ENCODE data around the gene LIG3. TPM values are rescaled to one million over a fixed set of nuclear protein-coding genes. Genes with fewer than 3 reads are reported as not detected.
"Not testable (repeated sequence)": the region's sequence is repeated elsewhere in the genome, so short reads cannot be mapped to it uniquely, and the experiment has no call there.

LIG3 gene
- polyA plus RNA-seq, 3 donors: 7.3 to 11.5 (median 8.0) TPM

- WGBS, 3 donors: 34 to 41% (median 36%) methylated on average over 8 of the region's 8 CpGs
- no peak overlapping the region for H3K27ac ChIP-seq (ENCODE audit: low read depth, low read length)
Measured at GRCh38 chr17:35022536-35023063, 42.3 kb downstream of the LIG3 start.

DNA sequence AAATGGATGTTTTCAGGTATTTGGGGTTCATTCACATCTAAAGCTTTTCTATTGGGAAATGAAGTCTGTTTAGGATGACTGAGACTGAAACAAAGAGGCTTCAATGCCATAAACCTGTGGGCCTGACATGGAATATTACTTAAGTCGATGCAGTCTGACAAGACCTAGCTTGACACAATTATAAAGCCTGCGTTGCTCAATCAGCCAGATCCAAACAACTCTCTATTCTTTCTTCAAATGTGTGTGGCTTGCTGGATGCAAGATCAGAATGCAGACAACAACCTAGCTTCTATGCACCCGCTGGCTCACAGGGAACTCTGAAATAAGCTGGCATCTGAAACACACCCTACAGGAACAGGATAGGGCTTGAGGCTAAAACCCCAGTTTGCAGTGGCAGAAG, 43.2 kb downstream of the LIG3 start:
- 82 to 92% (median 84%) methylated on average over 3 of the region's 3 CpGs for WGBS, 3 donors
- no peak overlapping the region for H3K27ac ChIP-seq (ENCODE audit: low read depth, low read length)

GRCh38 chr17:35025541-35025940, 45.2 kb downstream of the LIG3 start:
- WGBS, 3 donors: 61 to 91% (median 85%) methylated on average over 1 of the region's 1 CpG
- no peak overlapping the region for H3K27ac ChIP-seq (ENCODE audit: low read depth, low read length)

DNA sequence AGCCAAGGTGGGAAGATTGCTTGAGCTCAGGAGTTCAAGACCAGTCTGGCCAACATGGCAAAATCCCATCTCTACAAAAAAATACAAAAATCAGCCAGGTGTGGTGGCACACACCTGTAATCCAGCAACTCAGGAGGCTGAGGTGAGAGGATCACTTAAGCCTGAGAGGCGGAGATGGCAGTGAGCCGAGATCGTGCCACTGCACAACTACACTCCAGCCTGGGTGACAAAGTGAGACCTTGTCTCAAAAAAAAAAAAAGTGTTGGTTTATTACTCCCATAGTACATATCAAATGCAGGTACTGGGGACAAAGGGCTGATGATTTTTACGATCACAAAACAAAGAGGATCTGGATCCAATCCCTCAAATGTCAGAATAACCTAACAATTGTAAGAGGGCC, 47.8 kb downstream of the LIG3 start:
- not testable (repeated sequence) for H3K27ac ChIP-seq (ENCODE audit: low read depth, low read length)

GRCh38 chr17:35028531-35029262, 48.4 kb downstream of the LIG3 start:
- WGBS, 3 donors: 71 to 82% (median 75%) methylated on average over 3 of the region's 3 CpGs
- H3K27ac ChIP-seq (ENCODE audit: low read depth, low read length): no peak overlapping the region

More for the DNA sequence above, 47.8 kb downstream of the LIG3 start:
- 97 to 98% (median 97%) methylated on average over 4 of the region's 4 CpGs for WGBS, 3 donors

GRCh38 chr17:35030780-35031179, 50.5 kb downstream of the LIG3 start:
- no peak overlapping the region for H3K27ac ChIP-seq (ENCODE audit: low read depth, low read length)
- 89 to 91% (median 90%) methylated on average over 1 of the region's 1 CpG for WGBS, 3 donors

DNA sequence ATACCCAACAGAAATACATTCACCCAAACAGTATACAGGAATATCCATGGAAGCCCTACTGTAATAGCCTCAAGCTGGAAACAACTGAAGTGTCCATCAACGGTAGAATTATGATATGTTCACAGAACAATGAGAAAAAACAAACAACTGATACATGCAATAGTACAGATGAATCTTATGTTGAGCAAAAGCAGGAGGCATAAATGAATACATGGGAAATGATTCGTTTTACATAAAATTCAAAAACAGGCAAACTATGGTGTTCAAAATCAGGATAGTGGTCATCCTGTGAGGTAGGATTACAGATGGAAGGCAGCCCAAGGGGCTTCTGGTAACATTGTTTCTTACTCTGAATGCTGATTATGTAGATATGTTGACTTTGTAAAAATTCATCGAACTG, 58.1 kb downstream of the LIG3 start:
- no peak overlapping the region for H3K27ac ChIP-seq (ENCODE audit: low read depth, low read length)
- 92 to 96% (median 93%) methylated on average over 3 of the region's 3 CpGs for WGBS, 3 donors

DNA sequence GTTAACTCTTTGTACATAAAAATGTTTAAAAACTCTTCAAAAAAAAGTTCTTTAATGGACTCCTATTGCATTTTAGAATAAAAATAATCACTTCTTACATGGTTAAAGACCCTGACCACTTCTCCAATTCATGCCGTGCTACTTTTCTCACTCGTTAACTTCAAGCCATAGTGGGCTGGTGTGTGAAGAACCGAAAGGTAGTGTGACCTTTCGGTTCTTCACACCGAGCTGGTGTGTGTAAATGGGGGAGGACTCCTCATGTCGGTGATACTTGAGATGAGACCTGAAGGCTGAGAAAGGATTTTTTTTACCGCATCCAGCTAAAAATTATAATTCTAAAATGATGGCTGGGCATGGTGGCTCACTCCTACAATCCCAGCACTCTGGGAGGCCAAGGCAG, 61.1 kb downstream of the LIG3 start:
- H3K27ac ChIP-seq (ENCODE audit: low read depth, low read length): no peak overlapping the region
- 92 to 95% (median 95%) methylated on average over 7 of the region's 7 CpGs for whole genome bisulfite sequencing, 3 donors

DNA sequence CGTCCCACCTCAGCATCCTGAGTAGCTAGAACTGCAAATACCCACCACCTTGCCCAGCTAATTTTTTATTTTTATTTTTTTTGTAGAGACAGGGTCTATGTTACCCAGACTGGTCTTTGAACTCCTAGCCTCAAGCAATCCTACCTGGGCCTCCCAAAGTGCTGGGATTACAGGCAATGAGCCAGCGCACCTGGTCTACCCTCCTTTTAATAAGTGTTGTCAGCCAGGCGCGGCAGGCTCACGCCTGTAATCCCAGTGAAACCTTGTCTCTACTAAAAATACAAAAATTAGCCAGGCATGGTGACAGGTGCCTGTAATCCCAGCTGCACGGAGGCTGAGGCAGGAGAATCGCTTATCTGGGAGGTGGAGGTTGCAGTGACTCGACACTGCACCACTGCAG, 63.9 kb downstream of the LIG3 start:
- 63 to 97% (median 94%) methylated on average over 8 of the region's 8 CpGs for WGBS, 3 donors

GRCh38 chr17:35045458-35045979, 65.2 kb downstream of the LIG3 start:
- WGBS, 3 donors: 33 to 92% (median 86%) methylated on average over 13 of the region's 13 CpGs
- H3K27ac ChIP-seq (ENCODE audit: low read depth, low read length): not testable (repeated sequence)

More for the DNA sequence above, 63.9 kb downstream of the LIG3 start:
- no peak overlapping the region for H3K27ac ChIP-seq (ENCODE audit: low read depth, low read length)

- no peak overlapping the region for H3K27ac ChIP-seq (ENCODE audit: low read depth, low read length)
- 52 to 80% (median 76%) methylated on average over 4 of the region's 4 CpGs for WGBS, 3 donors
Measured at GRCh38 chr17:35046245-35046644, 65.9 kb downstream of the LIG3 start.

- H3K27ac ChIP-seq (ENCODE audit: low read depth, low read length): no peak overlapping the region
- 36 to 60% (median 46%) methylated on average over 5 of the region's 5 CpGs for WGBS, 3 donors
Measured at GRCh38 chr17:35046740-35047283, 66.5 kb downstream of the LIG3 start.

DNA sequence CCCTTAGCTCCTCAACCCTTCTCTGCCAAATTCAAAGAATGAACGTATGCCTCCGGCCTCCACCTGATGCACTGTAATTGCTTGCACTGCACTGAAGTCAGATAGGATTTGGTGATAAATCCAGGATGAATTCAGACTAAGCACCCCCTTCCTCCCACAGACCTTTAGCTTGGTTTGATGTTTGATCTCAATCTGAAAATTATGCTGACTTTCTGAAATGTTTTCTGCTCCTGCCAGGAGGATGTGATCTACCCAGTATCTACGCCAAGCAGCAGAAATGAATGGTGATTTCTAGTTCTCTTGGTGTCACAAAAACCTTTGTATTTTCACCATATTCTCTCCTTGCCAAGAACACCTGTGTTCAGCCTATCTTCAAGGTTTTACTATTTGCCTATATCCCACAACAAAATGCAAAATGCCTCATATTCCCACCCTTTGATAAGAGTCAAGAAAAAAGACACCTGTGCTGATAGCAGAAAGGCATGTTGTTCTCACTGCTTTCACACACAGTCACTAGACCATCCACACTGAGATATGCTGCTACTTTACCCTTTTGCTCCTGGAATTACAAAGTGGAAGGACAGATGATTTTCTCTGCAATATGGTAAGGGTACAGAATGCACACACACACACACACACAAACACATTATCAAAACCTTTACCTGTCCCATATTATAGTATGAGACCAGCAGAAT, 68.5 kb downstream of the LIG3 start:
- WGBS, 3 donors: 53 to 89% (median 84%) methylated on average over 3 of the region's 3 CpGs
- H3K27ac ChIP-seq (ENCODE audit: low read depth, low read length): no peak overlapping the region

GRCh38 chr17:35050170-35050569, 69.9 kb downstream of the LIG3 start:
- 97 to 100% (median 98%) methylated on average over 2 of the region's 2 CpGs for WGBS, 3 donors
- H3K27ac ChIP-seq (ENCODE audit: low read depth, low read length): no peak overlapping the region

- H3K27ac ChIP-seq (ENCODE audit: low read depth, low read length): no peak overlapping the region
Measured at GRCh38 chr17:35051183-35051578, 70.9 kb downstream of the LIG3 start.

GRCh38 chr17:35051579-35052240, 71.4 kb downstream of the LIG3 start:
- 16 to 22% (median 20%) methylated on average over 6 of the region's 6 CpGs for WGBS, 3 donors
- H3K27ac ChIP-seq (ENCODE audit: low read depth, low read length): no peak overlapping the region

More at GRCh38 chr17:35051183-35051578, 70.9 kb downstream of the LIG3 start:
- WGBS, 3 donors: 10 to 14% (median 12%) methylated on average over 2 of the region's 2 CpGs

DNA sequence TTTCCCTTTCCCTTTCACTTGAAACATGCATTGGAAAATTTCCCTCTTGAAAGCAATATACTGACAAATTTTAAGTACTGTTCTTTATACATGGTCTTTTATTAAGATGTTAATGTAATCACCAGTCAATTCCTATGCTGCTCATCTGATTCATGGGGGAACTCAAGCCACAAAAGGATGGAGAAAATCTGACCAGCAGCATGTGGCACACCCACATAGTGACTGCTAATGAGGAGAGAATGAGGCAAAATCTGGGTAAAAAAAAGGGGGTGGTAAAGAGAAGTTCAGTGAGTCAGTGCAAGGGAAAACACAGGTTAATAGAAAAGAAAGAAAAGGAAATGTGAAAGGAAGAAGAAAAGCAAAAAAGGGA, 71.9 kb downstream of the LIG3 start:
- no peak overlapping the region for H3K27ac ChIP-seq (ENCODE audit: low read depth, low read length)

- H3K27ac ChIP-seq (ENCODE audit: low read depth, low read length): no peak overlapping the region
Measured at GRCh38 chr17:35052780-35053179, 72.5 kb downstream of the LIG3 start.

DNA sequence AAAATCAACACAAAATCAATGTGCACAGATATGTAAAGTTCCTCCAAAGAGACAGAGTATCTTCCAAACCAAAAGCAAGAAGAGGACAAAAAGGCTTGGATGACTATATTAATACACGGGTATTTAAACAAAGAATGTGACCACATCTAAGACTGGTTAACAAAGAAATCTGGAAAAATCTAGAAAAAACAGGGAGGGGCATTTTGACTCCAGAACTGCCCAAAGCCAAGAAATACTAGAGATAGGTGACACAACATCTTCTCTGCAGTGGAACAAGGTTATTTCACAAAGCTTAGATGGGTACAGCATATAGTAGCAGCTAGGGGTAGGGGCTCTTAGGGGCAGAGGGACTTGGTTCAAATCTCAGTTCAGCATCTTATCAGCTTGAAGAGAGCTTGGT, 72.9 kb downstream of the LIG3 start:
- H3K27ac ChIP-seq (ENCODE audit: low read depth, low read length): no peak overlapping the region
- 83 to 98% (median 85%) methylated on average over 1 of the region's 1 CpG for WGBS, 3 donors

Data from adipose tissue (tissue), 3 donors.